Measurements from ENCODE around the gene DOK6. TPM values are rescaled to one million over a fixed set of nuclear protein-coding genes. Genes with fewer than 3 reads are reported as not detected.

The DOK6 gene
- total RNA-seq, 1 experiment from 2014 or later = 4.1 TPM

- DNase-seq (ENCODE audit: low spot score) (no peak), ATAC-seq (no peak)
- Mint-ChIP-seq H3K9me3 (peaks cover 10% of the 10 kb centered on the region), H3K4me1 (peaks cover 12% of the 10 kb centered on the region), H3K36me3 (peaks cover 13% of the 10 kb centered on the region), H3K27ac (no peak overlapping the region), H3K27me3 (ENCODE audit: low read depth) (no peaks in the 10 kb centered on the region), H3K4me3 (no peak overlapping the region)
- TF ChIP-seq OVOL2 (CRISPR knock-in tag; IDR thresholded peaks at IDR 0.05; ENCODE audit: borderline replicate concordance) = no peak
- TF ChIP-seq ZNF219 (CRISPR knock-in tag; IDR thresholded peaks at IDR 0.05; ENCODE audit: borderline replicate concordance) = no peak
- TF ChIP-seq AFF4 (CRISPR knock-in tag; IDR thresholded peaks at IDR 0.05; ENCODE audit: borderline replicate concordance) = no peak
- TF ChIP-seq PREB (CRISPR knock-in tag; IDR thresholded peaks at IDR 0.05; ENCODE audit: borderline replicate concordance) = no peak
- no peak for TF ChIP-seq AR (CRISPR knock-in tag; IDR thresholded peaks at IDR 0.05)
- no peak for TF ChIP-seq ZNF425 (CRISPR knock-in tag; conservative IDR thresholded peaks at IDR 0.05)
- TF ChIP-seq GRHL2 (CRISPR knock-in tag; IDR thresholded peaks at IDR 0.05; ENCODE audit: insufficient replicate concordance, severe bottlenecking) = no peak
- no peak for TF ChIP-seq ZNF416 (CRISPR knock-in tag; IDR thresholded peaks at IDR 0.05)
- no peak for TF ChIP-seq NR3C1 (CRISPR knock-in tag; conservative IDR thresholded peaks at IDR 0.05; ENCODE audit: low read depth)
- no peak for TF ChIP-seq ZNF671 (CRISPR knock-in tag; IDR thresholded peaks at IDR 0.05)
- no peak for TF ChIP-seq GTF2I (CRISPR knock-in tag; conservative IDR thresholded peaks at IDR 0.05)
- no peak for TF ChIP-seq ETV6 (CRISPR knock-in tag; IDR thresholded peaks at IDR 0.05)
- TF ChIP-seq GABPB1 (CRISPR knock-in tag; IDR thresholded peaks at IDR 0.05) = no peak
- TF ChIP-seq SOX15 (CRISPR knock-in tag; IDR thresholded peaks at IDR 0.05) = no peak
- CTCF ChIA-PET = no interaction called here
- POLR2A ChIA-PET = no interaction called here
Measured at GRCh38 chr18:69730664-69731063, 330.0 kb downstream of the DOK6 start.

GRCh38 chr18:69734536-69734935 lies 333.8 kb downstream of the DOK6 start:
- peaks cover 25% of the 10 kb centered on the region for H3K36me3 Mint-ChIP-seq
- H3K9me3 Mint-ChIP-seq = peaks cover 24% of the 10 kb centered on the region
- POLR2A ChIA-PET = no interaction called here
- no peak overlapping the region for H3K27ac Mint-ChIP-seq
- ATAC-seq (no peak), DNase-seq (ENCODE audit: low spot score) (no peak)
- no peak overlapping the region for H3K4me3 Mint-ChIP-seq
- peaks cover 13% of the 10 kb centered on the region for H3K4me1 Mint-ChIP-seq
- CTCF ChIA-PET = no interaction called here
- H3K27me3 Mint-ChIP-seq (ENCODE audit: low read depth) = no peaks in the 10 kb centered on the region
- TF ChIP-seq IRF2 (CRISPR knock-in tag; IDR thresholded peaks at IDR 0.05; ENCODE audit: borderline replicate concordance, low read depth) (no peak), ZNF671 (CRISPR knock-in tag; IDR thresholded peaks at IDR 0.05) (no peak), USF1 (CRISPR knock-in tag; IDR thresholded peaks at IDR 0.05) (no peak), ZSCAN18 (CRISPR knock-in tag; IDR thresholded peaks at IDR 0.05) (no peak), E2F1 (CRISPR knock-in tag; IDR thresholded peaks at IDR 0.05) (no peak)

Data from WTC11 (cell line).